ENCODE results near the gene CEP170B.

- TF ChIP-seq SIN3A (conservative IDR thresholded peaks at IDR 0.05 in 1 of 2, IDR thresholded peaks at IDR 0.05 in 1 of 2; ENCODE audit: low read depth in 1 of 2, low read length in 2 of 2) (no peak), ZNF274 (IDR thresholded peaks at IDR 0.05; ENCODE audit: borderline replicate concordance, extremely low read depth, low read length) (no peak), EZH2 (IDR thresholded peaks at IDR 0.05; ENCODE audit: low read depth, low read length, severe bottlenecking) (no peak), BRCA1 (IDR thresholded peaks at IDR 0.05; ENCODE audit: low read depth, low read length) (no peak), TBP (IDR thresholded peaks at IDR 0.05; ENCODE audit: low read depth, low read length) (no peak), JUN (IDR thresholded peaks at IDR 0.05; ENCODE audit: low read depth, low read length) (no peak), CTBP2 (IDR thresholded peaks at IDR 0.05; ENCODE audit: borderline replicate concordance, insufficient read depth, insufficient read length, low read length) (no peak), PHF8 (conservative IDR thresholded peaks at IDR 0.05; ENCODE audit: low read depth, low read length) (no peak), CHD2 (IDR thresholded peaks at IDR 0.05; ENCODE audit: low read length) (no peak), BACH1 (IDR thresholded peaks at IDR 0.05; ENCODE audit: low read length) (no peak), EP300 (IDR thresholded peaks at IDR 0.05; ENCODE audit: borderline replicate concordance in 1 of 2, low read depth in 2 of 2, low read length in 2 of 2) (no peak), HDAC6 (IDR thresholded peaks at IDR 0.05; ENCODE audit: low read depth, low read length) (no peak)
- TF ChIP-seq, protein P1, sequence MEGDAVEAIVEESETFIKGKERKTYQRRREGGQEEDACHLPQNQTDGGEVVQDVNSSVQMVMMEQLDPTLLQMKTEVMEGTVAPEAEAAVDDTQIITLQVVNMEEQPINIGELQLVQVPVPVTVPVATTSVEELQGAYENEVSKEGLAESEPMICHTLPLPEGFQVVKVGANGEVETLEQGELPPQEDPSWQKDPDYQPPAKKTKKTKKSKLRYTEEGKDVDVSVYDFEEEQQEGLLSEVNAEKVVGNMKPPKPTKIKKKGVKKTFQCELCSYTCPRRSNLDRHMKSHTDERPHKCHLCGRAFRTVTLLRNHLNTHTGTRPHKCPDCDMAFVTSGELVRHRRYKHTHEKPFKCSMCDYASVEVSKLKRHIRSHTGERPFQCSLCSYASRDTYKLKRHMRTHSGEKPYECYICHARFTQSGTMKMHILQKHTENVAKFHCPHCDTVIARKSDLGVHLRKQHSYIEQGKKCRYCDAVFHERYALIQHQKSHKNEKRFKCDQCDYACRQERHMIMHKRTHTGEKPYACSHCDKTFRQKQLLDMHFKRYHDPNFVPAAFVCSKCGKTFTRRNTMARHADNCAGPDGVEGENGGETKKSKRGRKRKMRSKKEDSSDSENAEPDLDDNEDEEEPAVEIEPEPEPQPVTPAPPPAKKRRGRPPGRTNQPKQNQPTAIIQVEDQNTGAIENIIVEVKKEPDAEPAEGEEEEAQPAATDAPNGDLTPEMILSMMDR (IDR thresholded peaks at IDR 0.05; ENCODE audit: control extremely low read depth in 1 of 3, insufficient read depth in 1 of 3, low read depth in 1 of 3, low read length in 3 of 3), result no peak
Measured at GRCh38 chr14:104938436-104938835, 73.4 kb downstream of the CEP170B start.

All from H1 (cell line).